Measurements from ENCODE around the gene NMUR1.

GRCh38 chr2:231573698-231574421 is 43.6 kb upstream of the NMUR1 start:
- no peak for TF ChIP-seq POLR2A (IDR thresholded peaks at IDR 0.05; ENCODE audit: low read depth, low read length)
- no peak for TF ChIP-seq CTCF (IDR thresholded peaks at IDR 0.05; ENCODE audit: extremely low read depth in 1 of 2, insufficient read depth in 1 of 2, low read depth in 1 of 2, low read length in 2 of 2)
